T-helper 2 cell treated with Interferon-gamma antibody and Interleukin-4, amounts not matched to agents 5 μg/mL and 100 μg/mL, for 36 hours (primary cell): ENCODE data around the gene GABRA5.

Source experiments
- DNase-seq: peaks from one replicate; pipeline ENCODE4 v3.0.0; 2021; ENCODE audit warnings: low spot score
- H3K27ac Mint-ChIP-seq: one replicate; pipeline ENCODE4 v1.8.0; 2021; ENCODE audit warnings: mild to moderate bottlenecking, mixed read lengths
- H3K27me3 Mint-ChIP-seq: one replicate; pipeline ENCODE4 v1.8.0; 2021; ENCODE audit warnings: low read depth, mixed read lengths
- H3K36me3 Mint-ChIP-seq: one replicate; pipeline ENCODE4 v1.8.0; 2021; ENCODE audit warnings: low read depth, mixed read lengths
- H3K4me1 Mint-ChIP-seq: one replicate; pipeline ENCODE4 v1.8.0; 2021; ENCODE audit warnings: low read depth, mixed read lengths
- H3K4me3 Mint-ChIP-seq: one replicate; pipeline ENCODE4 v1.8.0; 2022; ENCODE audit warnings: mild to moderate bottlenecking, moderate library complexity, mixed read lengths
- H3K9me3 Mint-ChIP-seq: one replicate; pipeline ENCODE4 v1.8.0; 2021; ENCODE audit warnings: mixed read lengths

Gene GABRA5

GRCh38 chr15:26867200-26868007 is 542 bp downstream of the GABRA5 start:
- peaks cover 26% of the 10 kb centered on the region for H3K27me3 Mint-ChIP-seq

DNA sequence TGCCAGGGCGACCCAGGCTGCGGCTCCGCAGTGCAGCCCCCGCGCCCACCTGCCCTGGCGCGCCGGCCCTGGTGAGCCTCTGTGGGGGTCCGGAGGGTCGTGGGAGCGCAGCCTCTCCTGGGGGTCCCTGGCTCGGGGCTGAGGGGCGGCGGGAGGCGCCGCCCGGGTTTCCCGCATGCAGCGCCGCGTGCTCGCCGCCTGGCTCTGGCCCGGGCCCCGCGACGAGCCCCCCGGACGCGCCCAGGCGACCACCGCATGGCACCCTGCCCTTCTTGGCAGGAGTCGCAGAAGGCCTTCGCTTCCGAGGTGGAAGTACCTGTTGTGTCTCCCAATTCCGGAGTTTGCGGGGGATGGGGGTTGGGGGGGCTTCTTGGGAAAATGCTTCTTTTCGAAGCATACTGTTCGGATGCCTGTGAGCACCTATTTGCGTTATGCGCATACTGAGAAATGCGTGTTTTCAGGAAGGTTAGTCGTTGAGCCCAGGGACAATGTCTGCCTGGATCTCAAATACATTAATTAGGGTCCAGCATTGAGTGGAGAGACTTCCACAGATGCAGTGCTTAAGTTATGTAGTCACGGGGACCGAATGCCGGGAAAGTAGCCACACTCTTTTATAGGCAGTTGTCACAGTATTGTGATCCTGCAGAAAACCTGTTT is 1.3 kb downstream of the GABRA5 start:
- DNase-seq, result no peak
- no peak overlapping the region for H3K4me3 Mint-ChIP-seq
- H3K4me1 Mint-ChIP-seq, result no peaks in the 10 kb centered on the region
- peaks cover 26% of the 10 kb centered on the region for H3K27me3 Mint-ChIP-seq
- H3K27ac Mint-ChIP-seq, result no peak overlapping the region
- H3K36me3 Mint-ChIP-seq, result no peaks in the 10 kb centered on the region
- H3K9me3 Mint-ChIP-seq, result no peaks in the 10 kb centered on the region

More at GRCh38 chr15:26867200-26868007, 542 bp downstream of the GABRA5 start:
- Mint-ChIP-seq H3K4me3 (no peak overlapping the region), H3K9me3 (no peaks in the 10 kb centered on the region), H3K4me1 (no peaks in the 10 kb centered on the region), H3K27ac (no peak overlapping the region), H3K36me3 (no peaks in the 10 kb centered on the region)
- DNase-seq, result no peak

DNA sequence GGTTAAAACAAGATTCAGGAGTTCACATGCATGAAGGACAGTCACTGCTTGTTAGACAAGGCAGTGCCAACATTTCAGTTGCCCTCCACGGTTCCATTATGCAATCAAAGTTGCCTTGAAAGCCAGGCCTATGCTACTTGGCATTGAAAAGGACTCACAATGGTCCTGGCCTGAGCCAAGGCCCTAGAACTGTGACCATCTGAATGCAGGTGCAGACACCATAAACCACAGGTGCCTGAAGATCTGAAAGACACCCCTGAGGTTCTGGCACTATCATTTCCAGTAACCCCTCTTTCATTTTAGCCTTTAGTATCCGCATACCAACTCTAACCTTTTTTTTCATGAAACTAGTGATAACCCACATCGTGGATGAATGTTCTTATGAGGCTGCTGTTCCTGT is 2.8 kb downstream of the GABRA5 start:
- no peaks in the 10 kb centered on the region for H3K36me3 Mint-ChIP-seq
- no peak overlapping the region for H3K4me3 Mint-ChIP-seq
- H3K27ac Mint-ChIP-seq, result no peak overlapping the region
- DNase-seq, result no peak
- no peaks in the 10 kb centered on the region for H3K9me3 Mint-ChIP-seq
- no peaks in the 10 kb centered on the region for H3K4me1 Mint-ChIP-seq
- peaks cover 26% of the 10 kb centered on the region for H3K27me3 Mint-ChIP-seq

- Mint-ChIP-seq H3K27ac (no peak overlapping the region), H3K4me1 (no peaks in the 10 kb centered on the region), H3K9me3 (no peaks in the 10 kb centered on the region), H3K27me3 (peaks cover 23% of the 10 kb centered on the region), H3K4me3 (no peak overlapping the region), H3K36me3 (no peaks in the 10 kb centered on the region)
- DNase-seq, result no peak
Observed at GRCh38 chr15:26870346-26870745, 3.5 kb downstream of the GABRA5 start.

GRCh38 chr15:26872206-26872605 is 5.3 kb downstream of the GABRA5 start:
- no peak for DNase-seq
- Mint-ChIP-seq H3K27ac (no peak overlapping the region), H3K36me3 (no peaks in the 10 kb centered on the region), H3K4me3 (no peak overlapping the region), H3K4me1 (no peaks in the 10 kb centered on the region), H3K27me3 (peaks cover 11% of the 10 kb centered on the region), H3K9me3 (no peaks in the 10 kb centered on the region)

DNA sequence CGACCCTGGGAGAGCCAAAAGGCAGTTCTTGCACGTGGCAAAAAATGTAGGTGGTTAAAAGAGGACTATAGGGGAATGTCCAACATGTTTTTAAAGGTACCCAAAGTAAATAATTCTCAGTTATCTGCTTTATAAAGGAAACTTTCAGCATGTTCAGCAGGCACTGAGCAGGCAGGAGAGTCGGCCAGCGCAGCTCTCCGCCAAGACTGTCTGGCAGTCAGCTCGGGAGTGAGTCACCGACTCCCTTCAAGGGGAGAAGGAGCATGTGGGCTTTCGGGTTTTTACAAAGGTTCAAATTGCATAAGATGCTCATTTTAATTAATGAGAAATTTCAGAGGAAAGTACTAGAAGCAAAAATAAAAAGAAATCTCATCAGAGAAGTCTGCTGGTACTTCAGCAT is 7.0 kb downstream of the GABRA5 start:
- no peaks in the 10 kb centered on the region for H3K4me1 Mint-ChIP-seq
- no peak overlapping the region for H3K27ac Mint-ChIP-seq
- H3K9me3 Mint-ChIP-seq, result no peaks in the 10 kb centered on the region
- DNase-seq, result no peak
- H3K4me3 Mint-ChIP-seq, result no peak overlapping the region
- H3K36me3 Mint-ChIP-seq, result no peaks in the 10 kb centered on the region
- H3K27me3 Mint-ChIP-seq, result peaks cover 5% of the 10 kb centered on the region

GRCh38 chr15:26874774-26875475 is 8.1 kb downstream of the GABRA5 start:
- Mint-ChIP-seq H3K36me3 (no peaks in the 10 kb centered on the region), H3K4me1 (no peaks in the 10 kb centered on the region), H3K27me3 (no peaks in the 10 kb centered on the region), H3K27ac (no peak overlapping the region), H3K9me3 (no peaks in the 10 kb centered on the region), H3K4me3 (no peak overlapping the region)
- DNase-seq, result no peak

DNA sequence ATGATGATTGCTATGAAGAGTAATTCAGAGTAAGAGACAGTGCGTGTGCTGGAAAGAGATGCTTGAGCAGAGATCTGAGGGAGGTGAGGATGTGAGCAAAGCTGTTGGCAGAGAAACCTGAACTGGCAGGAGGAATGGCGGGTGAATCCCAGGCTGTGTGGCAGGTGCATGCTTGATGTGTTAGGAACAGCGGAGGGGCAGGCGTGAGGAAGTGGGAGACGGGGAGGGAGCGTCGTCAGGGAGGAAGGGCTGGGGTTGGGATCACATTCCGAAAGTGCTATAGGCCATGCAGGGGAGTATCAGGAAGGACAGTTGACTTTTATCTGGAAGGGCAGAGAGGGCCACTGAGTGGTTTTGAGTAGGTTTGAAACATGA is 8.6 kb downstream of the GABRA5 start:
- DNase-seq, result no peak
- no peaks in the 10 kb centered on the region for H3K9me3 Mint-ChIP-seq
- no peaks in the 10 kb centered on the region for H3K4me1 Mint-ChIP-seq
- no peak overlapping the region for H3K27ac Mint-ChIP-seq
- no peak overlapping the region for H3K4me3 Mint-ChIP-seq
- H3K36me3 Mint-ChIP-seq, result no peaks in the 10 kb centered on the region
- no peaks in the 10 kb centered on the region for H3K27me3 Mint-ChIP-seq

DNA sequence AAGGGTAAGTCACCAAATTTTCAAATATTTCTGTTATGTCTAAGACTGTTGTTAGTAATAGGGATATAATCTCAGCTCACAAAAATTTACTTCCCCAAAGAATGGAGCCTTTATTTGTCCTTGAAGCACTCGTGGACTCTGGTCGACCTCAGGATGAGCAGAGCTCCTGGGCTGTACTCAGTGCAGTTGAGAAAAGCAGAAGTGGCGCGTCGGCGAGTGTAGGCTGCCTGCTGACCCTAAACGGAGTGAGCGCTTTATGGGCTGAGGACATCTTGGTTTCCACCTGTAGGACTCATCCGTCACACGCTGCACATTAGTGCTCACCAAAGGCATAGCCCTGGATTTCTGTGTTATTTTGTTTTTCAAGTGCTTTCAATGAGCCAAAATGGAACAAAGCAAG is 11.0 kb downstream of the GABRA5 start:
- Mint-ChIP-seq H3K27ac (no peak overlapping the region), H3K4me3 (no peak overlapping the region), H3K36me3 (no peaks in the 10 kb centered on the region), H3K4me1 (no peaks in the 10 kb centered on the region), H3K9me3 (no peaks in the 10 kb centered on the region), H3K27me3 (no peaks in the 10 kb centered on the region)
- DNase-seq, result no peak

DNA sequence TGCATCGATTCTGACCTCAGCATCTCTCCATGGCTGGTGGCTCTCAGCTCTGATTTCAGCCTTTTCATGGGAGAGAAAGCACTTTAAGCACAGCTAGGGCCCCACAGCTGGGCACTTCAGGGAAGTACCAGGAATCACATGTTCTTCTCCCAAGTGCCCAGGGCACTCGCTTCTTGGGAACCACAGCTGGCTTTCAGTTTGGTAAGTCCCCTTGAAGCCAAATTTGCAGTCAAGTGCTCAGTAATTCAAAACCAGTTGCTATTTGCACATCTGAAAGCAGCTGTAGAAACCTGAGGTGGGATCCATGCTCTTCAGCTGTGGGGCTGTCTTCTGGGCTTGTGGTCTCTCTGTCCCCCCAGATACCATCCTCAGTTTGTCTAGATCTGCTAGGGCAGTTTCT is 12.8 kb downstream of the GABRA5 start:
- H3K27me3 Mint-ChIP-seq, result no peaks in the 10 kb centered on the region
- no peak overlapping the region for H3K27ac Mint-ChIP-seq
- no peaks in the 10 kb centered on the region for H3K9me3 Mint-ChIP-seq
- no peaks in the 10 kb centered on the region for H3K36me3 Mint-ChIP-seq
- H3K4me1 Mint-ChIP-seq, result no peaks in the 10 kb centered on the region
- H3K4me3 Mint-ChIP-seq, result no peak overlapping the region
- DNase-seq, result no peak

DNA sequence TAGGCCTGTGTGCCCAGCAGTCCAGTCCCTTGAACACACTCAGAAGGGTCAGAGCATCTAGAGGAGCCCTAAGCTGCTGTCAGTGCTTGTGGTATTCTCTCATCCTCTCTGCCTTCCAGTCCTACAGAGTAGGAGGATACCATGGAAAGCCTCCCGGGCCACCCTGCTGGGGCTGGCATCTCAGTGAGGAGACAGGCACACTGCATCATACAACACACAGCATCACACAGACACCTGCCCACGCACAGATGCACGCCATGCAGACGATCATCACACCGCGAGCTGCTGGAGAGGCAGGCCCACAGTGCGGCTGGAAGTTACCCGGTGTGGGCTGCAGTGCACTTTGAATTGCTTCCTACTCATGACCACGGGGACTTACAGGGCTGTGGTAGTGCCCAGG is 15.2 kb downstream of the GABRA5 start:
- no peaks in the 10 kb centered on the region for H3K36me3 Mint-ChIP-seq
- no peaks in the 10 kb centered on the region for H3K4me1 Mint-ChIP-seq
- H3K27me3 Mint-ChIP-seq, result no peaks in the 10 kb centered on the region
- no peaks in the 10 kb centered on the region for H3K9me3 Mint-ChIP-seq
- no peak for DNase-seq
- no peak overlapping the region for H3K4me3 Mint-ChIP-seq
- H3K27ac Mint-ChIP-seq, result no peak overlapping the region

GRCh38 chr15:26882616-26883365 is 15.9 kb downstream of the GABRA5 start:
- Mint-ChIP-seq H3K4me1 (no peaks in the 10 kb centered on the region), H3K36me3 (no peaks in the 10 kb centered on the region), H3K27ac (no peak overlapping the region)

GRCh38 chr15:26883466-26883865 is 16.6 kb downstream of the GABRA5 start:
- Mint-ChIP-seq H3K4me1 (no peaks in the 10 kb centered on the region), H3K9me3 (no peaks in the 10 kb centered on the region), H3K27ac (no peak overlapping the region), H3K36me3 (no peaks in the 10 kb centered on the region), H3K4me3 (no peak overlapping the region), H3K27me3 (no peaks in the 10 kb centered on the region)
- no peak for DNase-seq

More at GRCh38 chr15:26882616-26883365, 15.9 kb downstream of the GABRA5 start:
- no peaks in the 10 kb centered on the region for H3K9me3 Mint-ChIP-seq
- H3K27me3 Mint-ChIP-seq, result no peaks in the 10 kb centered on the region
- H3K4me3 Mint-ChIP-seq, result no peak overlapping the region
- no peak for DNase-seq

GRCh38 chr15:26886566-26886965 is 19.7 kb downstream of the GABRA5 start:
- Mint-ChIP-seq H3K27me3 (no peaks in the 10 kb centered on the region), H3K27ac (no peak overlapping the region), H3K4me3 (no peak overlapping the region), H3K4me1 (no peaks in the 10 kb centered on the region), H3K36me3 (no peaks in the 10 kb centered on the region), H3K9me3 (no peaks in the 10 kb centered on the region)
- no peak for DNase-seq
